Keratinocyte (primary cell): ENCODE measurements around the gene NUDT3. TPM values are rescaled to one million over a fixed set of nuclear protein-coding genes. Genes with fewer than 3 reads are reported as not detected.

Experiments
- DNase-seq: peaks from one replicate; pipeline ENCODE4 v3.0.0-alpha.2; 2011; ENCODE audit warnings: low read depth, missing footprints, low spot score
- FAIRE-seq: peaks from 2 replicates; lab custom pipeline; 2011; peaks lifted over from hg19 to GRCh38; lab: Jason Lieb, UNC
- H2AFZ ChIP-seq: 2 replicates; pipeline ENCODE4 v1.6.0; 2012; ENCODE audit warnings: low read length, control low read depth, inconsistent platforms; ENCODE audit not compliant: control insufficient read depth
- H3K27ac ChIP-seq: 2 replicates; pipeline ENCODE4 v1.5.1; 2011; ENCODE audit warnings: low read length; ENCODE audit not compliant: control insufficient read depth, insufficient read depth
- H3K27me3 ChIP-seq: 3 replicates; pipeline ENCODE4 v1.6.0; 2011; ENCODE audit warnings: low read length; ENCODE audit not compliant: control insufficient read depth, insufficient read depth; ENCODE audit errors: extremely low read depth
- H3K36me3 ChIP-seq, 2 experiments: 2 replicates in 1 of 2; 3 replicates in 1 of 2; pipeline ENCODE4 v1.5.1; 2011; ENCODE audit warnings: low read length in 2 of 2, mild to moderate bottlenecking in 1 of 2; ENCODE audit not compliant: control insufficient read depth in 2 of 2, insufficient read depth in 2 of 2; ENCODE audit errors: extremely low read depth in 1 of 2
- H3K4me1 ChIP-seq: 3 replicates; pipeline ENCODE4 v1.5.1; 2011; ENCODE audit warnings: low read length; ENCODE audit not compliant: control insufficient read depth, insufficient read depth; ENCODE audit errors: extremely low read depth
- H3K4me2 ChIP-seq: 3 replicates; pipeline ENCODE4 v1.6.0; 2011; ENCODE audit warnings: low read depth, low read length; ENCODE audit not compliant: control insufficient read depth, insufficient read depth; ENCODE audit errors: extremely low read depth
- H3K4me3 ChIP-seq, 3 experiments: fragments of 200-600 bp in 1 of 3; sonication (generic) in 1 of 3; 2 replicates in 2 of 3; 3 replicates in 1 of 3; pipeline ENCODE4 v1.5.1; 2011 to 2016; ENCODE audit warnings: low read length in 3 of 3, mild to moderate bottlenecking in 3 of 3, control low read depth in 2 of 3, inconsistent platforms in 1 of 3, low read depth in 1 of 3, mixed read lengths in 1 of 3, mixed run types in 1 of 3, moderate library complexity in 1 of 3; ENCODE audit not compliant: control insufficient read depth in 2 of 3, insufficient read depth in 2 of 3; ENCODE audit errors: extremely low read depth in 1 of 3
- H3K79me2 ChIP-seq: 2 replicates; pipeline ENCODE4 v1.6.0; 2012; ENCODE audit warnings: low read length; ENCODE audit not compliant: control insufficient read depth, insufficient read depth
- H3K9ac ChIP-seq: 3 replicates; pipeline ENCODE4 v1.6.0; 2011; ENCODE audit warnings: low read length; ENCODE audit not compliant: control insufficient read depth, insufficient read depth; ENCODE audit errors: extremely low read depth
- H3K9me1 ChIP-seq: 3 replicates; pipeline ENCODE4 v1.6.0; 2011; ENCODE audit warnings: low read length; ENCODE audit not compliant: control insufficient read depth, insufficient read depth; ENCODE audit errors: extremely low read depth
- H3K9me3 ChIP-seq: 2 replicates; pipeline ENCODE4 v1.5.1; 2012; ENCODE audit warnings: low read depth, low read length; ENCODE audit not compliant: control insufficient read depth
- H4K20me1 ChIP-seq: 3 replicates; pipeline ENCODE4 v1.6.0; 2011; ENCODE audit warnings: low read length; ENCODE audit not compliant: control insufficient read depth, insufficient read depth; ENCODE audit errors: extremely low read depth
- CTCF ChIP-seq, 3 experiments: IDR thresholded peaks in 1 of 3; conservative IDR thresholded peaks in 1 of 3; optimal IDR thresholded peaks in 1 of 3; 2 replicates in 2 of 3; 3 replicates in 1 of 3; pipeline versions ENCODE3 to v1.5.1; 2011; ENCODE audit warnings: low read length in 3 of 3, mild to moderate bottlenecking in 3 of 3, moderate library complexity in 2 of 3, control low read depth in 1 of 3, inconsistent platforms in 1 of 3; ENCODE audit not compliant: insufficient read depth in 2 of 3; ENCODE audit errors: extremely low read depth in 1 of 3
- EZH2 ChIP-seq: IDR thresholded peaks from one replicate; pipeline ENCODE4 v1.6.1; 2012; ENCODE audit warnings: inconsistent platforms, mild to moderate bottlenecking, low read length, moderate library complexity
- dilution Hi-C: fragments of 300-500 bp; cut with MboI; formaldehyde crosslinking; loops from one replicate; pipeline ENCODE4 v1.7.0; 2020; ENCODE audit warnings: low sequenced_read_pairs; ENCODE audit not compliant: extremely low pct_ligation_motif_present
- polyA plus RNA-seq, 5 experiments: library from polyadenylated mRNA; depleted of rRNA in 3 of 5; stranded (reverse) in 3 of 5; stranded (forward) in 1 of 5; unstranded in 1 of 5; fragments of >200 nt; gene quantifications; 1 replicate in 1 of 5; 2 replicates in 3 of 5; 3 replicates in 1 of 5; pipeline versions ENCODE4 v1.2.1 to v1.2.3, GENCODE V29; 2011 to 2012; ENCODE audit warnings: missing spikeins in 2 of 5, low read depth in 1 of 5, low replicate concordance in 1 of 5

Gene NUDT3
- polyA plus RNA-seq, 1 donor (not counting 4 experiments of a cell fraction or from before 2014, with no cell fraction given) = 16.5 TPM

- H3K27ac ChIP-seq = no peak overlapping the region
- H3K79me2 ChIP-seq = peaks cover 38% of the 10 kb centered on the region
- H3K9ac ChIP-seq = peak overlapping the region; percentile 39
- H3K4me1 ChIP-seq = peaks cover 11% of the 10 kb centered on the region
- no peak for FAIRE-seq
- TF ChIP-seq EZH2 = no peak
- no peak for TF ChIP-seq CTCF (optimal IDR thresholded peaks at IDR 0.05 in 1 of 3, IDR thresholded peaks at IDR 0.05 in 1 of 3, conservative IDR thresholded peaks at IDR 0.05 in 1 of 3; ENCODE audit: extremely low read depth in 1 of 3, insufficient read depth in 2 of 3, low read length in 3 of 3)
- H3K36me3 ChIP-seq = no peaks in the 10 kb centered on the region
- no peaks in the 10 kb centered on the region for H3K27me3 ChIP-seq
- H3K4me3 ChIP-seq = peak overlapping the region; percentile 67 to 94 (median 82)
- H2AFZ ChIP-seq = peak overlapping the region; percentile 95
- H3K9me3 ChIP-seq = no peaks in the 10 kb centered on the region
- peak overlapping the region; percentile 96 for H3K4me2 ChIP-seq
- no peak for DNase-seq
- H4K20me1 ChIP-seq = no peaks in the 10 kb centered on the region
- H3K9me1 ChIP-seq = no peaks in the 10 kb centered on the region
- dilution Hi-C loops = no loop called here
Observed at GRCh38 chr6:34393191-34393965, 909 bp upstream of the NUDT3 start.

GRCh38 chr6:34391786-34392496 lies 528 bp downstream of the NUDT3 start:
- Histone ChIP-seq H2AFZ (peak overlapping the region; percentile 68), H3K79me2 (peaks cover 52% of the 10 kb centered on the region), H3K36me3 (no peaks in the 10 kb centered on the region), H3K4me2 (peak overlapping the region; percentile 97), H3K27ac (peak overlapping the region; percentile 72), H4K20me1 (no peaks in the 10 kb centered on the region), H3K27me3 (no peaks in the 10 kb centered on the region), H3K4me1 (peaks cover 11% of the 10 kb centered on the region), H3K4me3 (peak overlapping the region; percentile 82 to 99 (median 94)), H3K9ac (peak overlapping the region; percentile 89), H3K9me3 (no peaks in the 10 kb centered on the region), H3K9me1 (no peaks in the 10 kb centered on the region)
- dilution Hi-C loops = no loop called here
- TF ChIP-seq EZH2 (no peak), CTCF (optimal IDR thresholded peaks at IDR 0.05 in 1 of 3, IDR thresholded peaks at IDR 0.05 in 1 of 3, conservative IDR thresholded peaks at IDR 0.05 in 1 of 3; ENCODE audit: extremely low read depth in 1 of 3, insufficient read depth in 2 of 3, low read length in 3 of 3) (no peak)
- DNase-seq (no peak), FAIRE-seq (no peak)
